Uterus (tissue), 2 donors: ENCODE measurements around the gene UPF1.

Source experiments
- POLR2A ChIP-seq, 2 donors: fragments of 450-650 bp; IDR thresholded peaks; one replicate each; pipeline ENCODE4 v1.6.1; 2016; ENCODE audit warnings: antibody characterized with exemption in 2 of 2, mild to moderate bottlenecking in 1 of 2, moderate library complexity in 1 of 2
- TF ChIP-seq, protein P1 (sequence below), 4 experiments: fragments of 200-600 bp in 2 of 4; fragments of 450-650 bp in 2 of 4; sonication (generic) in 2 of 4; IDR thresholded peaks; one replicate each; pipeline ENCODE4 v1.5.1; 2016 to 2019; ENCODE audit warnings: antibody characterized with exemption in 4 of 4, mild to moderate bottlenecking in 2 of 4, moderate library complexity in 1 of 4

DNA sequence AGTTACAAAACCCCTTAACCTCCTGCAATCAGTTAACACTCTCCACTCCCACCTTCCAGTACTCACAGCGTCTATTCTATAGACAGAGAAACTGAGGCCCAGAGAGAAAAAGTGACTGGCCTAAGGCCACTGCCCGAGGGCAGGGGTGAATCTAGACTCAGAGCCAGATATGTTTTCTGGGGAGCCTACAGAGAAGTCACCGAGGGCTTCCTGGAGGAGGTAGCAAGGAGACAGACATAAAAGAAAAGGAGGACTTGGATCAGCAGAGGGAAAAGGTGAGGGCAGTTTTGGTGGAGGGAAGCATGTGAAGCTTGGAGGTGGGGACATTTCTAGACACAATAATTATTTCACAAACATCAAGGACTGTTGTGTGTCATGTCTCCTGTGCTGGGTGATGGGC, 39.1 kb upstream of the UPF1 start:
- TF ChIP-seq, protein P1, sequence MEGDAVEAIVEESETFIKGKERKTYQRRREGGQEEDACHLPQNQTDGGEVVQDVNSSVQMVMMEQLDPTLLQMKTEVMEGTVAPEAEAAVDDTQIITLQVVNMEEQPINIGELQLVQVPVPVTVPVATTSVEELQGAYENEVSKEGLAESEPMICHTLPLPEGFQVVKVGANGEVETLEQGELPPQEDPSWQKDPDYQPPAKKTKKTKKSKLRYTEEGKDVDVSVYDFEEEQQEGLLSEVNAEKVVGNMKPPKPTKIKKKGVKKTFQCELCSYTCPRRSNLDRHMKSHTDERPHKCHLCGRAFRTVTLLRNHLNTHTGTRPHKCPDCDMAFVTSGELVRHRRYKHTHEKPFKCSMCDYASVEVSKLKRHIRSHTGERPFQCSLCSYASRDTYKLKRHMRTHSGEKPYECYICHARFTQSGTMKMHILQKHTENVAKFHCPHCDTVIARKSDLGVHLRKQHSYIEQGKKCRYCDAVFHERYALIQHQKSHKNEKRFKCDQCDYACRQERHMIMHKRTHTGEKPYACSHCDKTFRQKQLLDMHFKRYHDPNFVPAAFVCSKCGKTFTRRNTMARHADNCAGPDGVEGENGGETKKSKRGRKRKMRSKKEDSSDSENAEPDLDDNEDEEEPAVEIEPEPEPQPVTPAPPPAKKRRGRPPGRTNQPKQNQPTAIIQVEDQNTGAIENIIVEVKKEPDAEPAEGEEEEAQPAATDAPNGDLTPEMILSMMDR (IDR thresholded peaks at IDR 0.05) = no peak
- no peak for TF ChIP-seq POLR2A (IDR thresholded peaks at IDR 0.05)
